Mesodermal cell (in vitro differentiated cells): ENCODE data around the gene WIPI1.

Experiments
- H3K27ac ChIP-seq: 2 replicates; pipeline ENCODE4 v1.7.0; 2013; ENCODE audit warnings: mild to moderate bottlenecking, low read depth, low read length, moderate library complexity; ENCODE audit not compliant: severe bottlenecking
- H3K36me3 ChIP-seq: 2 replicates; pipeline ENCODE4 v1.7.1; 2013; ENCODE audit warnings: mild to moderate bottlenecking, low read length, moderate library complexity; ENCODE audit not compliant: control insufficient read depth, insufficient read depth
- H3K4me1 ChIP-seq: one replicate; pipeline ENCODE4 v1.7.1; 2013; ENCODE audit warnings: mild to moderate bottlenecking, low read length; ENCODE audit not compliant: insufficient read depth, control insufficient read depth, poor library complexity, severe bottlenecking
- H3K4me3 ChIP-seq: 2 replicates; pipeline ENCODE4 v1.7.0; 2013; ENCODE audit warnings: low read length, control low read depth, mild to moderate bottlenecking; ENCODE audit not compliant: insufficient read depth, poor library complexity, severe bottlenecking; ENCODE audit errors: extremely low read depth
- H3K9me3 ChIP-seq: 2 replicates; pipeline ENCODE4 v1.7.1; 2013; ENCODE audit warnings: mild to moderate bottlenecking, low read length, moderate library complexity; ENCODE audit not compliant: control insufficient read depth
- WGBS, 2 experiments: methylation state at CpG; one replicate each; pipeline ENCODE4 v1.1.5; 2013; ENCODE audit warnings: missing lambda C conversion rate in 2 of 2; ENCODE audit not compliant: insufficient coverage in 2 of 2; 5-methylcytosine and 5-hydroxymethylcytosine counted together

WIPI1 gene

GRCh38 chr17:68484458-68484857, 27.2 kb upstream of the WIPI1 start:
- Histone ChIP-seq H3K4me1 (no peaks in the 10 kb centered on the region), H3K27ac (no peak overlapping the region), H3K4me3 (no peak overlapping the region), H3K36me3 (no peaks in the 10 kb centered on the region), H3K9me3 (no peaks in the 10 kb centered on the region)
- no CpG with 5 or more reads among the region's 2 CpGs for WGBS, 2 experiments

GRCh38 chr17:68482576-68483041, 25.3 kb upstream of the WIPI1 start:
- Histone ChIP-seq H3K9me3 (no peaks in the 10 kb centered on the region), H3K4me3 (no peak overlapping the region), H3K4me1 (no peaks in the 10 kb centered on the region), H3K27ac (no peak overlapping the region), H3K36me3 (no peaks in the 10 kb centered on the region)
- 91 to 100% methylated on average over 1 to 4 of the region's 4 CpGs for WGBS, 2 experiments

- no peaks in the 10 kb centered on the region for H3K9me3 ChIP-seq
- 83% methylated on average over 1 of the region's 4 CpGs; no CpG with 5 or more reads in 1 of the 2 experiments for WGBS, 2 experiments
- no peaks in the 10 kb centered on the region for H3K36me3 ChIP-seq
- no peak overlapping the region for H3K27ac ChIP-seq
- no peaks in the 10 kb centered on the region for H3K4me1 ChIP-seq
- no peak overlapping the region for H3K4me3 ChIP-seq
These were observed 23.6 kb upstream of the WIPI1 start for GRCh38 chr17:68480885-68481284.

DNA sequence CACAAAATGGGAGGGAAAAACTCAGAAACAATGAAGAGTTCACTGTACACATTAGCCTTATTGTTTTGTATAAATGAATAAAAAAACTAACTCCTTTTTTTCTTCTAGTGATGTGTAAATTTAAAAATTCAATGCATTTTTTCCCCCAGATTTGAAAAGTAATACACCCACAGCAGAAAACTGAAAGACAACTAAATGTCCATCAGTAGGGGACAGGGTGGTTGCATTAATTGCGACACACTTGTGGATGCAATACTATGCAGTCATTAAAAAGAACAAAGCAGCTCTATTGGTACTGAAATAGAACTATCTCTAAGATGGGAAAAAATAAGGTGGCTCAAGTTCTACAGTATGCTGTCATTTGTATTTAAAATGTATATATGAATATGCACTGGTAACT, 13.7 kb upstream of the WIPI1 start:
- Histone ChIP-seq H3K27ac (no peak overlapping the region), H3K36me3 (no peaks in the 10 kb centered on the region), H3K4me3 (no peak overlapping the region), H3K9me3 (no peaks in the 10 kb centered on the region), H3K4me1 (peaks cover 12% of the 10 kb centered on the region)
- 100% methylated on average over 1 of the region's 1 CpG; no CpG with 5 or more reads in 1 of the 2 experiments for WGBS, 2 experiments

GRCh38 chr17:68468788-68469187, 11.5 kb upstream of the WIPI1 start:
- WGBS, 2 experiments = no CpG with 5 or more reads among the region's 1 CpG
- peak overlapping the region; percentile 73 for H3K27ac ChIP-seq
- no peak overlapping the region for H3K4me3 ChIP-seq
- no peaks in the 10 kb centered on the region for H3K9me3 ChIP-seq
- H3K4me1 ChIP-seq = peaks cover 12% of the 10 kb centered on the region
- H3K36me3 ChIP-seq = no peaks in the 10 kb centered on the region

DNA sequence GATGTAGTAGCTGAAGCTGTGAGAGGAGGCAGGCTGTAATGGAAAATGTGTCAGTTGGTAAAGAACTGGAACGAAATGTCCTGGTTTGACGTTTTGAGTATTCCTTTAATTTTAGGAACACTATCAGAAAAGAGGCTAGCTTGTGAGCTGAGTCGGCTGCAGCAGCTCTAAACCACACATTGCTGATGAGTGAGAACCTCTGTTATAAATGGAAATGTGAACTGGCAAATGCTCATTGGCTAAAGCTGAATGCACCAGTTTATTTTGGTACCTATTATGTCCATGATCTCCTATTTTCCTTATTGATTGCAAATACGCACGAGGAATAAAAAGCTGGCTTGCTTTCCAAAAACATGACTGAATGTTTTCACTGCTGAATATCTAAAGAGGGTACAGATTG, 11.0 kb upstream of the WIPI1 start:
- Histone ChIP-seq H3K4me3 (no peak overlapping the region), H3K36me3 (no peaks in the 10 kb centered on the region), H3K27ac (peak overlapping the region; percentile 73), H3K9me3 (no peaks in the 10 kb centered on the region), H3K4me1 (peaks cover 12% of the 10 kb centered on the region)
- 72 to 100% methylated on average over 4 to 5 of the region's 5 CpGs for WGBS, 2 experiments

GRCh38 chr17:68463211-68464019, 6.1 kb upstream of the WIPI1 start:
- Histone ChIP-seq H3K9me3 (no peaks in the 10 kb centered on the region), H3K4me1 (peaks cover 14% of the 10 kb centered on the region), H3K27ac (no peak overlapping the region), H3K36me3 (no peaks in the 10 kb centered on the region), H3K4me3 (no peak overlapping the region)
- 73 to 74% methylated on average over 3 of the region's 6 CpGs for WGBS, 2 experiments

DNA sequence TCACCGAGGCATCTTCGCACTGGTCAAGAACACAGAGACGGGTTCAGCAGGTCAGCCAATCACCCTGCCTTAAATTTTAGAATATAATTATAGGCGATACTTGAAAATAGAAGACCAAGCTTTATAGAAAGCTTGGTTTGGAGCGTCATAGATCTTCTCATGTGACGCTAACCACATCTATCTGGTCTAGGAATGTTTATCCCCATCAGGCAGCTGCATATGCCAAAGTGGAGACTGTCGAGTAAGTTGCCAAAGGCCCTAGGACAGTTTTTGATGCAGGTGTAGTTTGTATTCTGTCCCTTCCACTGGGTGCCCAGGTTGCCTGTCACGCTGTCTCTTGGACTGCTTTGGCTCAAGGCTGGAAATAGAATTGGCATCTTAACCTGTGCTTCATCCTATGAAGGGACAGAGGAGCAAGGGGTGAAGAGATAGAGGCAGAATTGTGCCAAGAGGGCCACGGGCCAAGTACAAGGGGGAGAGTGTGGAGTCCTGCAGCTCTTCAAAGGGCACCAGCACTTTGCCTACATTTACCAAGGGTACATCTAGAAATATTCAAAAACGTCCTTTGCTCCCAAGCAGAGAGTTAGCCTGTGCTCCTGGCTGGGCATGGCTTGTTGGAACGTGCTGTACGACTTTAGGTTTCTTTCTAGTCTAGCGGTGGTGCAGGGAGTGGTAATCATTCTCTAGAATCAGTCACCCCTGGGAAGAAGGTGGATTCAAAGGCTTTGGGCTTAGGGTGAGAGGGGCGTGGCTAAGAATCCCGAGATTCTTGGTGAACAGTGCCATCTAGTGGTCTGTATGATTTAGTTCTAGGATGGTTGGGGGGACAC, 5.3 kb upstream of the WIPI1 start:
- Histone ChIP-seq H3K4me3 (no peak overlapping the region), H3K9me3 (no peaks in the 10 kb centered on the region), H3K4me1 (peaks cover 9% of the 10 kb centered on the region), H3K27ac (no peak overlapping the region), H3K36me3 (no peaks in the 10 kb centered on the region)
- WGBS, 2 experiments = 40 to 42% methylated on average over 9 of the region's 15 CpGs

GRCh38 chr17:68461589-68461988, 4.3 kb upstream of the WIPI1 start:
- no peak overlapping the region for H3K4me3 ChIP-seq
- H3K4me1 ChIP-seq = peaks cover 9% of the 10 kb centered on the region
- no peaks in the 10 kb centered on the region for H3K9me3 ChIP-seq
- H3K36me3 ChIP-seq = no peaks in the 10 kb centered on the region
- WGBS, 2 experiments = 64 to 74% methylated on average over 4 to 5 of the region's 5 CpGs
- no peak overlapping the region for H3K27ac ChIP-seq

- no CpG with 5 or more reads among the region's 1 CpG for WGBS, 2 experiments
- H3K36me3 ChIP-seq = no peaks in the 10 kb centered on the region
- H3K27ac ChIP-seq = no peak overlapping the region
- no peak overlapping the region for H3K4me3 ChIP-seq
- H3K9me3 ChIP-seq = no peaks in the 10 kb centered on the region
- H3K4me1 ChIP-seq = peaks cover 9% of the 10 kb centered on the region
These were observed 3.8 kb upstream of the WIPI1 start for GRCh38 chr17:68461122-68461539.

- Histone ChIP-seq H3K4me3 (no peak overlapping the region), H3K27ac (no peak overlapping the region), H3K4me1 (peaks cover 11% of the 10 kb centered on the region), H3K9me3 (no peaks in the 10 kb centered on the region), H3K36me3 (no peaks in the 10 kb centered on the region)
These were observed 3.4 kb upstream of the WIPI1 start for GRCh38 chr17:68460715-68461114.
